ENCODE data around the gene PCAT7. TPM values are rescaled to one million over a fixed set of nuclear protein-coding genes. Genes with fewer than 3 reads are reported as not detected.

Gene PCAT7
- polyA plus RNA-seq, 1 donor from 2014 or later = 7.7 TPM

DNA sequence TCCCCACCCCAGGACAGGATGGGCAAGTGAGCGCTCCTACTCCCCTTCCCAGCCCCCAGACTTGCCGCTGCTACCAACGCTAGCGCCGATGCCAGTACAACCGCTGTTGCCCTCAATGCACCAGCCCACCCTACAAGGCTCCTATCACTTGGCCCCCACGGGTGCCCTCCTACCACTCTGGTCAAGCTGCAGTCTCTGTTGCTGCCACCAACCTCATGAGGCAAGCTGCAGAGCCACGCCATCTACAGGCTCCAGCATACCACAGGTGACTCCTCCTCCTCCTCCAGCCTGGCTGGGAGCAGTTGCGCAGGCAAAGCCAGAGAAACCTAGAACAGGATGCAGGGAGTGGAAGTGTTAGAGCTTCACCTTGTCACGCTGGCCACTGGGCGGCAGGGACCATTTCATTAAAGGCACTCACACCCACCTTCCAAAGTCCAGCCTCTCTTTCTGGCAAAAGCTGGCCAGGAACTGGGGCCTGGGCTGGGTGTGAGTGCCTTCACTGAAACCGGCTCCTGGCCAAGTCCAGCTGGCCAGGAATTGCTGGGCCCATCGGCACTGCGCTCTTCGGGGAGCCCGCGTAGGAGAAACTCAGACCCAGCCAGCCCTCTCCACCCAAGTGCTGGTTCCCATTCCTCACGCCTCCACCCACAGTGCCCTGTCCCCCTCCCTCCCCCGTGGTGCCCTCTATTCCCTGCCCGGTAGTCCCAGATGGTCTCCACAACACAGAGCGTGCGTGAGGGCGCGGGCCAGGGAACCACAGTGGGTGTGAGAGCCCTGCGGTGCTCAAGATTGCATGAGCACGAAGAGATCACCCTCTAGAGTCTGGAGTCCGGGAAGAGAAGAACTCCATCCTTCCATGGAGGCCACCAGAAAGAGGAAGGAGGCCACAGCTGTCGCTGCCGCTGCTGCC, 1.6 kb upstream of the PCAT7 start:
- Histone ChIP-seq H2AFZ (ENCODE audit: low read depth, low read length) (peak overlapping the region; percentile 74), H4K20me1 (ENCODE audit: insufficient read depth) (no peaks in the 10 kb centered on the region), H3K9me3 (ENCODE audit: low read length) (no peaks in the 10 kb centered on the region), H3K9me2 (ENCODE audit: insufficient read depth, low read length) (no peaks in the 10 kb centered on the region), H3K4me2 (ENCODE audit: low read length) (peak overlapping the region; percentile 71), H3K36me3 (ENCODE audit: insufficient read depth, low read length) (no peaks in the 10 kb centered on the region), H3K4me3 (ENCODE audit: low read length) (peak overlapping the region; percentile 86), H3K27me3 (ENCODE audit: insufficient read depth, low read depth, low read length) (no peaks in the 10 kb centered on the region), H3F3A (ENCODE audit: insufficient read depth, low read length, poor library complexity, severe bottlenecking) (no peaks in the 10 kb centered on the region), H3K9ac (ENCODE audit: low read length) (peak overlapping the region; percentile 86), H3K79me2 (replicated peaks; ENCODE audit: insufficient read depth, low read length) (peaks cover 7% of the 10 kb centered on the region), H3K27ac (ENCODE audit: low read length) (peak overlapping the region; percentile 92)
- no peak for TF ChIP-seq RAD21 (conservative IDR thresholded peaks at IDR 0.05)
- no peak for TF ChIP-seq POLR2AphosphoS5 (IDR thresholded peaks at IDR 0.05)
- TF ChIP-seq EP300 (conservative IDR thresholded peaks at IDR 0.05; ENCODE audit: poor library complexity, severe bottlenecking) = no peak
- no peak for TF ChIP-seq TAF1 (IDR thresholded peaks at IDR 0.05; ENCODE audit: low read depth)
- TF ChIP-seq, protein P1, sequence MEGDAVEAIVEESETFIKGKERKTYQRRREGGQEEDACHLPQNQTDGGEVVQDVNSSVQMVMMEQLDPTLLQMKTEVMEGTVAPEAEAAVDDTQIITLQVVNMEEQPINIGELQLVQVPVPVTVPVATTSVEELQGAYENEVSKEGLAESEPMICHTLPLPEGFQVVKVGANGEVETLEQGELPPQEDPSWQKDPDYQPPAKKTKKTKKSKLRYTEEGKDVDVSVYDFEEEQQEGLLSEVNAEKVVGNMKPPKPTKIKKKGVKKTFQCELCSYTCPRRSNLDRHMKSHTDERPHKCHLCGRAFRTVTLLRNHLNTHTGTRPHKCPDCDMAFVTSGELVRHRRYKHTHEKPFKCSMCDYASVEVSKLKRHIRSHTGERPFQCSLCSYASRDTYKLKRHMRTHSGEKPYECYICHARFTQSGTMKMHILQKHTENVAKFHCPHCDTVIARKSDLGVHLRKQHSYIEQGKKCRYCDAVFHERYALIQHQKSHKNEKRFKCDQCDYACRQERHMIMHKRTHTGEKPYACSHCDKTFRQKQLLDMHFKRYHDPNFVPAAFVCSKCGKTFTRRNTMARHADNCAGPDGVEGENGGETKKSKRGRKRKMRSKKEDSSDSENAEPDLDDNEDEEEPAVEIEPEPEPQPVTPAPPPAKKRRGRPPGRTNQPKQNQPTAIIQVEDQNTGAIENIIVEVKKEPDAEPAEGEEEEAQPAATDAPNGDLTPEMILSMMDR (IDR thresholded peaks at IDR 0.05; ENCODE audit: poor library complexity, severe bottlenecking) = no peak
- no peak for TF ChIP-seq MXI1 (conservative IDR thresholded peaks at IDR 0.05; ENCODE audit: poor library complexity, severe bottlenecking)

DNA sequence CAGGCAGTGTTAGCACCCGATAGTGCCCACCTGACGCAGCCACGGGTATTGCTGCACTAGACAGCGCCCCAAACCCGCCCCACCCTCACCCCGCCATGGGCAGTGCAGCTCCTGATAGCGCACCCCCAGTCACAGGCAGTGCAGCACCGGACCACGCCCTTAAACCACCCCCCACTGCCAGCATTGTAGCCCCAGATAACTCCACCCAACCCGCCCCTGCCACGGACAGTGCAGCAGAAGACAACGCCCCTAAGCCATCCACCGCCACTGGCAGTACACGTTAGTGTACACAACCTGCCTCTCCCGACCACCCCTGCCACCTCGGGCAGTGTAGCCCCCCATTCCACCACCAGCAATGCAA, 825 bp upstream of the PCAT7 start:
- H3K9me3 ChIP-seq (ENCODE audit: low read length) = no peaks in the 10 kb centered on the region
- H3K27ac ChIP-seq (ENCODE audit: low read length) = peak overlapping the region; percentile 92
- peaks cover 7% of the 10 kb centered on the region for H3K79me2 ChIP-seq (replicated peaks; ENCODE audit: insufficient read depth, low read length)
- H4K20me1 ChIP-seq (ENCODE audit: insufficient read depth) = no peaks in the 10 kb centered on the region
- H2AFZ ChIP-seq (ENCODE audit: low read depth, low read length) = peak overlapping the region; percentile 74
- peak overlapping the region; percentile 71 for H3K4me2 ChIP-seq (ENCODE audit: low read length)
- TF ChIP-seq TAF1 (IDR thresholded peaks at IDR 0.05; ENCODE audit: low read depth) = no peak
- TF ChIP-seq, protein P1 (IDR thresholded peaks at IDR 0.05; ENCODE audit: poor library complexity, severe bottlenecking) = no peak
- no peak for TF ChIP-seq EP300 (conservative IDR thresholded peaks at IDR 0.05; ENCODE audit: poor library complexity, severe bottlenecking)
- H3K27me3 ChIP-seq (ENCODE audit: insufficient read depth, low read depth, low read length) = no peaks in the 10 kb centered on the region
- H3K36me3 ChIP-seq (ENCODE audit: insufficient read depth, low read length) = no peaks in the 10 kb centered on the region
- no peaks in the 10 kb centered on the region for H3K9me2 ChIP-seq (ENCODE audit: insufficient read depth, low read length)
- H3K4me3 ChIP-seq (ENCODE audit: low read length) = peak overlapping the region; percentile 86
- H3F3A ChIP-seq (ENCODE audit: insufficient read depth, low read length, poor library complexity, severe bottlenecking) = no peaks in the 10 kb centered on the region
- H3K9ac ChIP-seq (ENCODE audit: low read length) = peak overlapping the region; percentile 86

DNA sequence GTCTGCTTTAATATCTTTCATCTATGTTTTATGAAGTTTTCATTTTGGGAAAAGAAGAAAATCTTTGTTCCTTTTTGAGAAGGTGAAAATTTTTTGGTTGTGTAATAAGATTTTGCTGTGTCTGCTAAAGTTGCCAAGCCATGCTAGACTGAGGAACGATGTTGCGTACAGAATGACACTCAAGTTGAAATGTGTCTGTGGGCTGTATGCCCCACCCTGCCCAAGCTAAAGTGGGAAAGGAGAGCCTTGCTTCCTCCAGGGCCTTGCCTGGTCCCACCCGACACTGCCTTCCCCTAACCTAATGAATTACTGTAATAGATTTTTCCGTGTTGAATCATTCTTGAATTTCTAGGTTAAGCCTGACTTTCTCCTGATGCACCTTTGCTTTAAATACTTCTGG, 2.5 kb downstream of the PCAT7 start:
- TF ChIP-seq RAD21 (conservative IDR thresholded peaks at IDR 0.05) (no peak), POLR2AphosphoS5 (IDR thresholded peaks at IDR 0.05) (no peak), SMC3 (conservative IDR thresholded peaks at IDR 0.05; ENCODE audit: poor library complexity) (no peak)
- Histone ChIP-seq H3K4me2 (ENCODE audit: low read length) (no peak overlapping the region), H3K9ac (ENCODE audit: low read length) (no peak overlapping the region), H3K27me3 (ENCODE audit: insufficient read depth, low read depth, low read length) (no peaks in the 10 kb centered on the region), H3K27ac (ENCODE audit: low read length) (no peak overlapping the region), H3K9me2 (ENCODE audit: insufficient read depth, low read length) (no peaks in the 10 kb centered on the region), H3K79me2 (replicated peaks; ENCODE audit: insufficient read depth, low read length) (peaks cover 7% of the 10 kb centered on the region), H3K36me3 (ENCODE audit: insufficient read depth, low read length) (no peaks in the 10 kb centered on the region), H4K20me1 (ENCODE audit: insufficient read depth) (no peaks in the 10 kb centered on the region), H3K9me3 (ENCODE audit: low read length) (no peaks in the 10 kb centered on the region), H2AFZ (ENCODE audit: low read depth, low read length) (no peak overlapping the region), H3F3A (ENCODE audit: insufficient read depth, low read length, poor library complexity, severe bottlenecking) (no peaks in the 10 kb centered on the region), H3K4me3 (ENCODE audit: low read length) (no peak overlapping the region)

All from neural cell (in vitro differentiated cells).